GM18867 (cell line): ENCODE data around the gene TACC3.

Experiments
- ATAC-seq: cut with Tn5 transposase; IDR thresholded peaks from one replicate; pipeline ENCODE4 v1.9.1; 2021; ENCODE audit warnings: mild to moderate bottlenecking, moderate library complexity; ENCODE audit not compliant: unreplicated experiment

The TACC3 gene

DNA sequence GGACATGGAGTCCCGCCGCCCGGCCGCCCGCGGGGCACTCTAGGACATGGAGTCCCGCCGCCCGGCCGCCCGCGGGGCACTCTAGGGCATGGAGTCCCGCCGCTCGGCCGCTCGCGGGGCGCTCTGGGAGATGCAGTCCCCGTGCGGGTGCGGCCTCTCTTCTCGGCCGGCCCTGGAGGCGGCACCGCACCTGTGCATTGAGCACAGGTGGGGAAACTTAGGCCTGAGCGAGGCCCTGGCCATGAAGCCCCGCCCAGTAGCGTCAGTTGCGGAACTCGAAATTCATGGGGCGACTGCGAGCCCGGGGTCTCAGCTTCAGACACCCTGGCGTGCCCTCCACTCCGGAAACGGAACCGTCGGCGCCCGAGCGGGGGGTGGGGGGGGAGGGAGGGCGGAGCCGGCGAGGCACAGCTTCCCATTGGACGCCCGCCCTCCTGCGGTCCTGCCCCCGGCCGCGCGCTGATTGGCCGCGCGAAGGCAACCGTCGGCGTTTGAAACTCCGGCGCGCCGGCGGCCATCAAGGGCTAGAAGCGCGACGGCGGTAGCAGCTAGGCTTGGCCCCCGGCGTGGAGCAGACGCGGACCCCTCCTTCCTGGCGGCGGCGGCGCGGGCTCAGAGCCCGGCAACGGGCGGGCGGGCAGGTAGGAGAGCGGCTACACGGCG lies at the start of gene TACC3, which contains the start of gene TMEM129:
Gene TACC3, plus strand, starts transcription at position 519 of the 663 bp plus-strand sequence. CDS start 1,901 bp downstream, outside the sequence.
Gene TMEM129, minus strand, starts transcription at position 321 of the 663 bp plus-strand sequence. CDS start 486 bp downstream, outside the sequence.
- ATAC-seq, result peak; percentile 74

DNA sequence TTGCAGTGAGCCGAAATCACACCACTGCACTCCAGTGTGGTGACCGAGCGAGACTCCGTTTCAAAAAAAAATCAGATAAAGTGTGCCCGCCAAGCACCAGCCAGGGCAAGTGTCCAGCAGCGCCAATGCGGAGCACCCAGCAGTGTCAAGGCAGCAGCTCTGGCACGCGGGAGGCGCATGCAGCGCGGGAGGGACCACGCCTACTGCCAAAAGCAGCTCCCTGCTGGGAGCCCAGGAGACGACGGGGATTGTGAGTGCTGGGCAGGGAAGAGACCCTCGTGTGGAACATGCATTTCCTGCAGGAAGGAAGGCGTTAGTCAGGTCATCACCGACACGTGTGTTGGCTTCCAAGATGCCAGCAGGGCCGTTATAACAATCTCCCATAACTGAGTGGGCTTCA lies 47.6 kb upstream of the TACC3 start:
- ATAC-seq, result no peak

DNA sequence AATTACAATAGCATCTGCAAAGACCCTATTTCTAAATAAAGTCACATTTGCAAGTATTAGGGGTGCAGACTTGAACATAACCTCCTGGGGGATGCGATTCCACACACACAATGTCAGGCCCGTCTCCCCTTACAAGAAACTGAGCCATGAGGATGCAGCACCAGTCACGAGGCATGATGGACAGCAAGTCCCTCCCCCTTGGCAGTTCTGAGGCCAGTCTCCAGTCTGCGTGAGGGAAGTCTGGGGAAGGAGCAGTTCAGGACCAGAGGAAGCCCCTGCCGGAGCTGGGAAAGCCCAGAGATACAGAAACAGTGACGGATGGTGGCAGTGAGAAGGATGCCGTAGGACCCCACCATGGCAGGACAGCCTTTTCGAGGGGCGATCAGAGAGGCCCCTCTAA lies 46.6 kb upstream of the TACC3 start:
- ATAC-seq, result no peak

DNA sequence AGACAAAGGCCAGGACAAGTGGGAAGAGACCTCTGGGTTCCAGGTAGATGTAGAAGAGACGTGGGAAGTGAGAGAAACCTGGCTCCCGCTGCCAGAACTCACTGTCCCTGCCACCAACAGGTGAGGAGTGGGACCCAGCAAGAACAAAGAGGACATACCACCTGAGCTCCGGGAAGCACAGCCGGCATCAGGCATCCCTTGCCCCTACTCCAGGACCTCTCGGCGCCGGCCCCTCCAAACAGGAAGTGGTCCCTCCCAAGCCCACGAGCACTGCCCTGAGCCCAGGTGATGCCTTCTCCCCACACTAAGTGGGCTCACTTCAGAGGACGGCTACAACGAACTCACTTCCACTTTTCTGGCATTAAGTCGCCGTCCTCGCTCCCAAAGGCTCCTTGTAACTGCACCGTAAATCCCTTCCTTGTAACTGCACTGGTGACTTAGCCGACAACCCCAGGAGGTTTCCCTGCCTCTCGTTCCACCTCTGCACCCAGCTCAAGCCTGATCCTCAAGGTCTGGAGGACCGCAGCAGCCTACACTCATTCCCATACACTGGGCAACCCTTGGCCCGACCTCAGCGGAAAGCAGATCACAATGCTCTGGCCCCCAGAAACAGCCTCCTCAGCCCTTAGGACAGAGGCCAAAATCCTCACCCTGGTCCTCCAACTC lies 46.1 kb upstream of the TACC3 start:
- no peak for ATAC-seq

DNA sequence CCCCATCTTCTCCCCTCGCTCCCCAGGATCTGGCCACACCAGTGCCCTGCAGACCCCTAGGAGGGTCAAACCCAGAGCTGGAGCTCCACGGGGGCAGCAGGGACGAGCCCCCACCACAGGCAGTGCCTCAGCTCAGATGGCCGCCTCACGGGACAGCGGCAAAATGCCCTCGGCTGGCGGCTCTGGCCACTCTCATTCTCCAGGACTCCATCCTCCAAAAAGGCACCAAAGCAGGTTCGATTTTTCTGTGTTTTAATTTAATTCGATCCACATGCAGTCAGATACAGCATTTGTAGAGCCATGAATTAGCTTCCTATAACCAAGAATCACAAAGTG lies 45.6 kb upstream of the TACC3 start:
- no peak for ATAC-seq

DNA sequence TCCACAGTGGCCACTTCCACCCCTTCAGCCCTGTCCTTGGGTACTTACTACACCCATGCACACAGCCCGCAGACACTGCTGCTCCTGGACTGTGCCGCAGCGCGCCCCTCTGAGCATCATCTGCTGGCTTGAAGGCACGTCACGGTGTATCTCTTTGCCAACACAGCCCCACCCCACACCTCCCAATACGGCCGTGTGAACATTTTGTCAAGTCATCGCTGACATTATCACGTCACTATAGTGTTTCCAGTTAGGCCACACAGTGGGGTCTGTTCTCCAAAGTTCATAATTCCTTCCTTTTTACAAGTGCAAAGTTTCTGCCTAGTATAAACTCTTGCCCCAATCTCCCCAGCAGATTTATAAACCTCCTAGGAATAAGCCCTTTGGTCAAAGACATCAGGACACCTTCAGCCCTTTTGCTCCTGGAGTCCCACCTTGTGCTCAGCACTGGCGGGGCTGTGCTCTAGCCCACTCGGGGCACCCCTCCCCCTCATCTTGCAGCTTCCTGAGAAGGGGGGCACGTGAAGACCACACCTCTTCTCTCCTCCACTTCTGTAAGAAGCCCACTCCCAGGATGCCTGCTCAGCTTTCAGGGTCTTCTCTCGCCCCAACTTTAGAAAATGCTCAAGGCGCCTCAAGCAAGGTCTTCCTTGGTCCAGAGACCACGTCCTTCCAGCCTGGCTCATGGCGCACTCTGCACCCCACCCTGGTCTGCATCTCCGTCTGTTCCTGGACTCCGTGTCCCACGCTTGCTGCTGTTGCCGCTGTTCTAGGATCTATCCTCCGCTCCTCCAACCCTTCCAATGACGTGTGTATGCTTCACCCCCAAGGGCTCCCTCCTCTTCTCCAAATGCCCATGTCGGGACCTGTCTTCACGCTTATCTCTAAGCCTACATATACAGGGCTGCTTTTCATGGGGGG lies 44.5 kb upstream of the TACC3 start:
- no peak for ATAC-seq

DNA sequence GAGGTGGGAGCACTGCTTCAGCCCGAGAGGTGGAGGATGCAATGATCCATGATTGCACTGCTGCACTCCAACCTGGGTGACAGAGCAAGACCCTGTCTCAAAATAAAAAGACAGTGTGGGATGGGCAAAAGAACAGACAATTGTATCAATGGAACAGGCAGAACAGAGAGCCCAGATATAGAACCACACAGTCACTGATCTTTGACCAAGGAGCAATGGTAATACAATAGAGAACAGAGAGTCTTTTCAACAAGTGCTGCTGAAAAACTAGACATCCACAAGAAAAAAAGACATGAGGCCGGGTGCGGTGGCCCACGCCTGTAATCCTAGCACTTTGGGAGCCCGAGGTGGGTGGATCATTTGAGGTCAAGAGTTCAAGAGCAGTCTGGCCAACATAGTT lies 43.1 kb upstream of the TACC3 start:
- ATAC-seq, result no peak

DNA sequence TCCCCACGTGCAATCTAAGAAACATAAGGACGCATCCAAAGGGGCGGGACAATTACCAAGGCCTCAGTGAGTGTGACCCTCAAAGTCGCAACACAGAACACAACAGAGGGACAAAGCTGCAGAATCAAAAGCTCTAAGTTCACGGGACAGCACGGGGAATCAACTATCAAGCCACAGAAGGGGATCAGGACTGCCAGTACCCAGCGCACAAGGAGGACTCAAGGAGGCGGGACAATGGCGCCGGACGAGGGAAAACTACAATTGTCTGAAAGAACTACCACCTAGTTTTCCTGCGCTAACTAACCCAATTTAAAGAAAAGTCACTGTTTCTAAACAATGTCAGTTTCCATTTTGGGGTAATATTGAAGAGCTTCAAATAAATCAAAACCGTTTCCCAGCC lies 38.5 kb upstream of the TACC3 start:
- no peak for ATAC-seq

DNA sequence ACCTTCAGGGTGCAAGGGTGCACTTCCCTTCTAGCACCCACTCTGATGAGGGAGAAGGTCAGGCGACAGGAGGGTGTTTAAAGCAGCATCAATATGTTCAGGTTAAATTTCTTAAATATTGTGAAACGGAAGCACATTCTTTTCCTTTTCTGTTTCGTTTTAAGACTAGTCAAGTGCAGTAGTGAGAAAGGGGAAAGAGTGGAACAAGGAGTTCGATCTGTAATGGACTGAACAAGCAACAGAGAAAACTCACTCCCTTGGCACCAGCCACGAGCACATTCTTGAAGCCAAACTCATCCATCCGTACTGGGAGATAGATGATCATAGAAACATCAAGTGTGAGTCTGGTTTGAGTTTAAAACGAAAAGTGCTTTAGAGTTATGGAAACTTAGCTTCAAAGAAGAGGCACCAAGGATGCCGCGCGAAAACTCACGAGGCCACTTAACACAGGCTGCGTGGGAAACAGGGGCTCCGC lies 38.0 kb upstream of the TACC3 start:
- ATAC-seq, result no peak

DNA sequence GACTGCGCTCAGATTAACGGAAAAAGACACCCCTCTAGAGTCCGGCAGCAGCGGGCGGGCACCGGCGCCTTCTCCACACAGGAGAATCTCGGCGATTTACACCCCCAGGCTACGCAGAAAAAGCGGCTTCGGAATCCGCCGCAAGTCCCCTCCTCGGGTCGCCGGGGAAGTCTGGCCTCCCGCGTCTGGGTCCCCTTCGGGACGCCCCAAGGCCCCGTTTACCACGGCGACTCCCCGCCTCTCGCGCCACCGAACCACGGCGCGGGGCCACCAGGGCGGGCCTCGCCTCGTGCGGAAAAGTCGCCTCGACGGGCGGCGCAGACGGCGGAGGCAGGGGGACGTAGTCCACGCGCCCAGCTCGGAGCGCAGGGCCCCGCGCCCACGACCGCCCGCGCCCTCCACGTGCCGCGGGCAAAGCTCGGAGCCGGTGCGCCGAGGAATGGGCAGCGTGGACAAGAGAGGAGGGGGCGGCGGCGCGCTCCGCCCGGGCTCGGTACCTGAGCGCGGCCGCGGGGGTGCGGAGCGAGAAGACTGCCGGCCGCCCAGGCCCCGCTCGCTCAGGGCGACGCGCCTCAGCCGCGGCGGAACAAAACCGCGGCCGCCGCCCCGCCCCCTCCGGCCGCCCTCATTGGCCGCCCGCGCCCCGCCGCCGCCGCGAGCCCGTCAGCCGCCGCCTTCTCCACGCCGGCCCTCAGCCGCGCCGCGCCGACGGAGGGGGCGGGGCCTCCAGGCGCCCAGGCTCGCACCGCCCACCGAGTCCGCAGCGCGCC lies 37.4 kb upstream of the TACC3 start, which contains the start of gene FAM53A:
Gene FAM53A, minus strand, starts transcription at position 578 of the 770 bp plus-strand sequence. CDS start 15,572 bp downstream, outside the sequence.
- ATAC-seq, result peak; percentile 88

DNA sequence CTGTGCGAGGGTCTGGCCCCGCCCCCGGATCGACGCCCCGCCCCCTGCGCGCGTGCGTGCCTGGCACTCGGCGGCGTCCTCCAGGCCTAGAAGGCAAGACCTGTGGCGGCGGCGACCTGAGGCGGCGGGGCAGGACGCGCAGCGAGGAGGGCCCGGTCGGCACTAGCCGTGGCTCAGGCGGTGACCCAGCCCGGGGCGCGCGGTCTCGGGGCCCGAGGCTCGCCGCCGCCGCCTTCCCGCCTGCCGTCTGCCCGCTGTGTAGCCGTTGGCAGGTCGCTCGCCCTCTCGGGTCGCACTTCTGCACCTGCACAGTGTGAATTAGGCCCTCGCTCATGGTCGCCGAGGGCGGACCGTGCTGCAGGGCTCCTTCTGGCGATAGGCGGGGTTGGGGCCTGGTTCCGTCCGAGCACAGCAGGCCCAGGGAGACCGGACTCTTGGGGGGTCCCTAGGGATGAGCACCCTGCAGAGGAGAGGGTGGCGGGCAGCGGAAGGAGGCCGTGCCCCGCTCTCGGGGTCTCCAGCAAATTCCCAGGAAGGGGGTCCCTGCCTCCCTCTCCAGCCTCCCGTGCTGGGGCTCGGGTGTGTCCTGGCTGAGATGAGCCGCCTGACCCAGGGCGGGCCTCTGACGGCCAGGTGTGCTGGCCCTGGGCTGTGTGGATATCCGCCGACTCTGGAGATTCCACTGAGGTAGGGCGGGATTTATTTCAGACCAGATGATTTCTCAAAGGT lies 36.7 kb upstream of the TACC3 start:
- ATAC-seq, result no peak

DNA sequence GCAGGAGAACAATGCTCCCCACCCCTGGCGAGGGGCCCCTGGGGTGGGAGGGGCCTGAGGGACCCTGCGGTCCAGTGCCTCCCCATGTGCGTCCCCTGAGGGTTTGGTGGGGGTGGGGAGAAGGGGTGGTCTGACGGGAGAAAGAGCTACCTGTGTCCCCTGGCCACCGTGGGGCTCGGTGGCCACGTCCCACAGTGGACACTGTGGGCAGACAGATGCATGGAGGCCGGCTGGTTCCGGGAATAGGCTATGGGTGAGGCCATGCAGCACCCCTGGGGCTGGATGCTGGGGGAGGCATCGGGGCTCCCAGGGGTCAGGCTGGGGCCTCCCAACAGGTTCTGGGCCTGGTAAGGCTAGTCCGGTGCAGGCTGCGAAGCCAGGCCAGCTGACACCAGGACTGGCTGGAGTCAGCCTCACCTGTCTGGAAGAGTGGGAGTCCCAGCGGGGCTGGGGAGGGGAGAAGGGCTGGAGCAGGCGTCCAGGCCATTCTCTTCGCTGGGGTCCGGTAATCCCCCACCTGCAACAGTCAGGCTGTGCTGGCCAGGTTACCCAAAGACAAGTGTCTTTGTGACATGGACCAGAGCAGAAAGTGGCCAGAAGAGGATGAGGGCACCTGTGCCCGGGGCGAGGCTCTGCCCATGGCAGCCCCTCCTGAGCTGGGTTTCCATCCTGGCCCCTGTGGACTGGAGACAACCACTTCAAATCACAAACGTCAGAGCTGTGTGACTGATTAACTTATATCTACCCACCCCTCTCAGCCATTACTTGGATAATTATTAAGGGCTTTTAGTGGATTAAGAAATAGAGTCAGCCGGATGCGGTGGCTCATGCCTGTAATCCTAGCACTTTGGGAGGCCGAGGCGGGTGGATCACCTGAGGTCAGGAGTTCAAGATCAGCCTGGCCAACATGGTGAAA lies 35.8 kb upstream of the TACC3 start:
- ATAC-seq, result no peak

DNA sequence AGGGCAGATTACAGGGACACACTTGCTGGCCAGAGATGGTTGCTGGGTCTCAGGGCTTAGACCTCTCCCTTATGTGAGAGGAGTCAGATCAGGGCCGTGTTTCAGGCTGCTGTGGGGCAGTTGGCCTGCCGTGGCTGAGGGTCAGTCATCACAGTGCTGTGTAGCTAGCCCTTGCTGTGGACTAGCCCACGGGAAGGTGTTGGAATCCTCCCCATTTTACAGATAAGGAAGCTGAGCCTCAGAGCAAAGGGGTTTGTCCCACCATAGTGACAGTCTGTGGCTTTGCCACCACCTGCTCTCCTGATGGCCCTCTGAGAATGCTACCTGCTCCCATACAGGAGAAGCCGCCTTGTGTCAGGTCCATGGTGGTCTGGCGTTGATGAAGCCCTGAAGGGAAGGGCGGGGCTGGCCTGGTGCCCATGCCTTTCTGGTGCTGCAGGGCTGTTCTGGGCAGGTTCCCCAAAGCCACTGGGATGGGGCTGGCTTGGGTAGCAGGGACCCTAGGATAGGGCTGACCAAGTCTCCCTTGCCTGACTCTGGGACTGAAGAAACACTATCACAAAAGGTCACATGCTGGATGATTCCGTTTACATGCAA lies 34.8 kb upstream of the TACC3 start:
- ATAC-seq, result no peak

DNA sequence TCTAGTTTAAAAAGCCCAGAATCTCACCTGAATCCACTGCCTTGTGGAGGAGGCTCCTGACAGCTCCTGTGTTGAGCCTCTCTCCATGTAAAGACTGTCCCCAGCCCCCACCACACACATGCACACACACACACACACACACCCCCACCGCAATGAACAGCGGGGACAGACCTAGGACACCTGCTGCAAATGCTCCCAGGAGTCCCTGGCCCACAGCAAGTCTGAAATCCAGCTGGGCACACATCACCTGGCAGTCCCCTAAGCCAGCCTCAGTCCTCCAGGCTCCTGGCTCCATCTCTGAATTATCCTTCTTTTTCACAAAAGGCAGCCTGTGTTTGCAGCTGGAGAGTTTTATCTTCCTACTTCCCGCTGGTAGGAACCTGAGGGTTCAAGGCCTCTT lies 30.6 kb upstream of the TACC3 start:
- no peak for ATAC-seq

DNA sequence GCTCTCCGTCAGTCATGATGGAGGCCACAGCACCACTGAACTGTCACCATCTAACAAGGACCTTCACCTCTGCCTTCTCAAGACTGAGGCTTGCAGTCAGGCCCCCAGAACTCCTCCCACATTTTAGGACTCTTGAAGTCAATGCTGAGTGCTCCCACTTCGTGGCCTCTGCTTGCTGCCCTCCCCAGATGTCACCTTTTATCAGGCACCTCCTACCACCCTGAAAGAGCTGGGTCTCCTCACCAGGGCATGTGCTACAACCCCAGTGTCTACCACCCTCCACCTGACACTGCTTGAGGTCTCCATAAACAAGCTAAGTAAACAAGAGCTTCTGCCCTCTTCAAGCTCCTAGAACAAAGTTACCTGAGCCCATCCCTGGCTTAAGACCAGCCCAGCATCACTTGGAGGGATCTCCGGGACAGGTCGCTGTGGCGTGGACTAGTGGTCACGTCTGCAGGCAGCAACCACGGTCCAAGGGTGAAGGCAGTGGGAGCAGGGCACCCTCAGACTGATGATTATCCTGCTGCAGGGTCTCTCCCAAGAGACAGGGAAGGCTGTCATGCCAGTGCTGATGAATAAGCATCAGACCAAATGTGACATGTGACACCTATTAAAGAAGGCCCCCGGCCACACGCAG lies 29.5 kb upstream of the TACC3 start:
- ATAC-seq, result no peak

DNA sequence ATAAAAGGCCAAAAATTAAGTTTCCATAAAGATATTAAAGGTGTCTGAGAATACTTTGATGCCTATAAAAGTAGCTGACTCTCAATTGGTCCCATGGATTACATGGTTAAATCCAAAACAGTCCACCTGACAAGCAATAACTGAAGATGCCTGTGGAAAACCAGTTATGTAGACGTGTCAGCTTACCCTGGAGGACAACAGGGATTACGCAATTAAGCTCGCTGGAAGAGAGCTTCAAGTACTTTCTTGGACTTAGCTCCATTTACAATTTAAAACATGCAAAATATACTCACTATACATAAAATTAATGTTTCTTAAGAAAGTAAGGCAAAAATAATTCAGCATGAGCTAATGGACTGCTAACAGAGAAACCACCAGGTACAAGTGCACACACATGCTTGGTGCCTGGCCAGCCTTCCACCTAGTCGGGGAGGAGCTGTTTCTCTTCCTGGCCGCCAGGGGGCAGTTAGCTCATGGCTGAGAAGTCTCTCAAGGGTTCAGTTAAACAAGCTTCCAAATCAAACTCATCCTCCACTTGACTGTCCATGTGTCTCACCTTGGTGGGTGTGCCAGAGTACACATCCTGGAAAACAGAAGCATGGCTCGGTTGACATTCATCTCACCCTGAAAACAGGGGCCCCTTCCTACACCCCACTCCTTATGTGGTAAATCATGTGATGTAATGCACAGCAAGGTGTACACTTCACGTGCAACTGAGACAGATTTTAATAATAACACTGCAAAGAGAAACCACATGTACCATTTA lies 28.0 kb upstream of the TACC3 start:
- ATAC-seq, result peak; percentile 89

DNA sequence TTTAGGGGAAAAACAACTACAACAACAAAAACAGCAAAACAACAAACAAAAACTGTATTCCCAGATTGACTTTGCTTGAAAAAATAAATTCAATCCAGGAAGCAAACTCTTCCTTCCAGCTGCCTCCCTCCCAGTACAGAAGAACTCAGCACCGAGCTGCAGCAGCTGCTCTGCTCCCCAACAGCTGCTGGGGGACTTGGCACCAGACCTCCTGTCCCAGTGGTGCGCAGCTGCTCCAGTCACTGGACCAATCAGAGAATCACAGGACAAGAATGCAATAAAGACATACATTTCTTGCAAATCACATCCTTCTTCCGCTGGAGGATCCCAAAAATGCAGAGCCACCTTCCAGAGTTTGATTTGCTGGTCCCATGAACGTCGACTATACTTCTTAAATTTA lies 25.4 kb upstream of the TACC3 start:
- no peak for ATAC-seq
